SJCRH30 (cell line): ENCODE data around the gene MTAP. TPM values are rescaled to one million over a fixed set of nuclear protein-coding genes. Genes with fewer than 3 reads are reported as not detected.
"Not testable (repeated sequence)": the region's sequence is repeated elsewhere in the genome, so short reads cannot be mapped to it uniquely, and the experiment has no call there.

Experiments used
- DNase-seq, 2 experiments: peaks; one replicate each; pipeline ENCODE4 v3.0.0-alpha.2; 2015 to 2020
- H3K27ac ChIP-seq: fragments of 250-450 bp; sonication (Bioruptor Pico); 2 replicates; pipeline ENCODE4 v1.5.1; 2020; ENCODE audit warnings: mild to moderate bottlenecking, moderate library complexity
- H3K27me3 ChIP-seq: fragments of 250-450 bp; sonication (Bioruptor Pico); 2 replicates; pipeline ENCODE4 v1.5.1; 2020; ENCODE audit warnings: mild to moderate bottlenecking, moderate library complexity
- H3K36me3 ChIP-seq: fragments of 250-450 bp; sonication (Bioruptor Pico); 2 replicates; pipeline ENCODE4 v1.5.1; 2020; ENCODE audit warnings: mild to moderate bottlenecking, moderate library complexity
- H3K4me1 ChIP-seq: fragments of 250-450 bp; sonication (Bioruptor Pico); 2 replicates; pipeline ENCODE4 v1.5.1; 2020; ENCODE audit warnings: mild to moderate bottlenecking, moderate library complexity
- H3K4me3 ChIP-seq: fragments of 250-450 bp; sonication (Bioruptor Pico); 2 replicates; pipeline ENCODE4 v1.5.1; 2020; ENCODE audit warnings: mild to moderate bottlenecking, moderate library complexity
- H3K9me3 ChIP-seq: fragments of 250-450 bp; sonication (Bioruptor Pico); replicated peaks from 2 replicates; pipeline ENCODE4 v1.5.1; 2020; ENCODE audit warnings: mild to moderate bottlenecking, moderate library complexity
- total RNA-seq: library from RNA; depleted of rRNA; stranded (reverse); fragments of >200 nt; shearing (Covaris generic); gene quantifications from 2 replicates; pipeline ENCODE4 v1.2.3, GENCODE V29; 2014

The MTAP gene
- total RNA-seq, 1 experiment from 2014 or later: 53.1 TPM

DNA sequence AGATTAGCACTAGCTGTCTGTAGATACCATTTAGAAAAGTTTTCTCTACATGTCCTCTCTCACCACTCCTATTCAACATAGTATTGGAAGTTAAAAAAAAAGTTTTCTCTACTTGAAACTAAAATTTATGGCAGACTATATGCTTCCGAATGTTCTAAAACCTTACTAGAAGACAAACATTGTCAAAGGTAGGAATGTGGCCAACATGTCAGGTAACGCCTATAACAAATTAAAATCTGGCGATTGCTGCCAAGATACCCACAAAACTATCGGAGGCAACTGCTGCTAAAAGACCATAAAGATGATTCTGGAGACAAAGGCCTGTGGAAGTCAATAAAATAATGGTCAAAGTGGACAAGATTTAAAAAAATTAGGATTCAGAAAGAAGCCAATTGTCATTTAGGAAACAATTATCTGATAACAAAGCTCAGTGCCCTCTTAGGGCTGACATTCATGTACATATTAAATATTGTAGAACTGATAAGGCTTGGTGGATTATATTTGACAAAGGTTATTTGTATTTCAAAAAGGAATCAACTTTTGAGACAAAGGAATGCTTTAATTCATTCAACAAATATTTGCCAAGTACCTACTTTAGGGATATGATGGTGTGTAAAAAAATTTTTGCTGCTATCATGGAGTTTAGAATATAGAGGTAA lies 139.0 kb downstream of the MTAP start:
- Histone ChIP-seq H3K27ac (no peak overlapping the region), H3K36me3 (no peaks in the 10 kb centered on the region; the same call in 1 of the 2 replicates), H3K4me1 (no peaks in the 10 kb centered on the region), H3K9me3 (no peaks in the 10 kb centered on the region), H3K27me3 (no peaks in the 10 kb centered on the region), H3K4me3 (no peak overlapping the region)
- no peak for DNase-seq

DNA sequence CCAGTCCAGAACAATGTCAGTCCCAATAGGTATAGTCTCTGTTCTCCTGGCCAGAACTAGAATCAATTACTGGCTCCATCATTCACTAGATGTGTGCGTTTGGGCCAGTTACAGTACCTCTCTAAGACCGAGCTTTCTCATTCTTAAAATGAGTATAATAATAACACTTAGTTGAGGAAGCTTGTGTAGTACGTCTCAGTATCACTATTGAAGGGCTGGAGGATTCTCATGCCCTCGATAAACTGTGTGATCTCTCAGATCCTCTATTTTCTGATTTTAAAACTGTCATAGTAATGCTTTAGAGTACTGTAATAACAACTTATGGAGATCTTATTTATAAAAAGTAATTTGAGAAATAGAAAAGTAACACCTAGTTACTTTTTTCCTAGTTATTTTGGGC lies 141.0 kb downstream of the MTAP start:
- Histone ChIP-seq H3K4me1 (no peaks in the 10 kb centered on the region), H3K27ac (no peak overlapping the region), H3K36me3 (no peaks in the 10 kb centered on the region), H3K4me3 (no peak overlapping the region), H3K27me3 (no peaks in the 10 kb centered on the region), H3K9me3 (0 out of 2 replicates have a peak, but pooled peaks cover 2% of the 10 kb centered on the region)
- DNase-seq: no peak

DNA sequence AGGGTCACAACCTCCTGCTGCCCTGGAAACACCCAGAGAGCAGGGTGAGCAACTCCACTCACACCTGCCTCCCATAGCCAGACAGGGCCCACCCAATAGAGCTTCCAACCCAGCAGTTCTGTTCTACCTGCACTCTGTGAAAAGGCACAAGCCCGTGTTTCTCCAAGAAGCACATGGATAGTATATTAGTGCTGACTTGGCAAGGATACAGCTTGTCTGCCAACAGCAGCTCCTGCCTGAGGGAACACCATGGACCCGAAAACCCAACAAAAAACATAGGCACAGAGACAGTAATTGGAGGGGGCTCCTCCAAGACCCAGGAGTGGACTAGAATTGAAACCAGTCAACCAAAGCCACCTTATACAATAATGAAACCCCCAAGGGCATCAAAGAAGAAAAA lies 143.2 kb downstream of the MTAP start:
- H3K27ac ChIP-seq: no peak overlapping the region
- H3K4me3 ChIP-seq: no peak overlapping the region
- H3K9me3 ChIP-seq: 0 out of 2 replicates have a peak, but pooled peaks cover 2% of the 10 kb centered on the region
- H3K36me3 ChIP-seq: no peaks in the 10 kb centered on the region
- H3K4me1 ChIP-seq: no peaks in the 10 kb centered on the region
- no peak for DNase-seq
- H3K27me3 ChIP-seq: no peaks in the 10 kb centered on the region

DNA sequence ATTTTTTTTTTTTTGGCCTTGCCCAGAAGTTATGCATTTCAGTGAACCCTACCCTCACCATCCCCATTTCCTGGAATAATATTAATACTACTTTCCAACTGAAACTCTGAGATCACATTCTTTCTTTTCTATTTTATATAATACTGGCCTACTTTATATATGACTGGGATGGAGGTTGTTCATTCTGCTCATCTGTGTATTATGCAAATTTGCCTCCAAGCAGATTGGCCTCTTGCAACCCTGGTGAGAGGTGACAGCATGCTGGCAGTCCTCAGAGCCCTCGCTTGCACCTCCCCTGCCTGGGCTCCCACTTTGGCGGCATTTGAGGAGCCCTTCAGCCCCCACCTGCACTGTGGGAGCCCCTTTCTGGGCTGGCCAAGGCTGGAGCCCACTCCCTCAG lies 156.4 kb downstream of the MTAP start:
- Histone ChIP-seq H3K4me1 (no peaks in the 10 kb centered on the region), H3K27me3 (no peaks in the 10 kb centered on the region), H3K9me3 (no peaks in the 10 kb centered on the region), H3K27ac (no peak overlapping the region), H3K4me3 (no peak overlapping the region), H3K36me3 (no peaks in the 10 kb centered on the region)
- DNase-seq: no peak

DNA sequence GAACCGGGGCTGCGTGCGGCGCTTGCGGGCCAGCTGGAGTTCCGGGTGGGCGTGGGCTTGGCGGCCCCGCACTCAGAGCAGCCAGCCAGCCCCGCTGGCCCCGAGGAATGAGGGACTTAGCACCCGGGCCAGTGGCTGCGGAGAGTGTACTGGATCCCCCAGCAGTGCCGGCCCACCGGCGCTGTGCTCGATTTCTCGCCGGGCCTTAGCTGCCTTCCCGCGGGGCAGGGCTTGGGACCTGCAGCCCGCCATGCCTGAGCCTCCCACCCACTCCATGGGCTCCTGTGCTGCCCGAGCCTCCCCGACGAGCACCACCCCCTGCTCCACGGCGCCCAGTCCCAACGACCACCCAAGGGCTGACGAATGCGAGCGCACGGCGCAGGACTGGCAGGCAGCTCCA lies 156.8 kb downstream of the MTAP start:
- H3K4me1 ChIP-seq, DNase-seq, H3K9me3 ChIP-seq, H3K27ac ChIP-seq, H3K4me3 ChIP-seq, H3K27me3 ChIP-seq, H3K36me3 ChIP-seq: not testable (repeated sequence)

DNA sequence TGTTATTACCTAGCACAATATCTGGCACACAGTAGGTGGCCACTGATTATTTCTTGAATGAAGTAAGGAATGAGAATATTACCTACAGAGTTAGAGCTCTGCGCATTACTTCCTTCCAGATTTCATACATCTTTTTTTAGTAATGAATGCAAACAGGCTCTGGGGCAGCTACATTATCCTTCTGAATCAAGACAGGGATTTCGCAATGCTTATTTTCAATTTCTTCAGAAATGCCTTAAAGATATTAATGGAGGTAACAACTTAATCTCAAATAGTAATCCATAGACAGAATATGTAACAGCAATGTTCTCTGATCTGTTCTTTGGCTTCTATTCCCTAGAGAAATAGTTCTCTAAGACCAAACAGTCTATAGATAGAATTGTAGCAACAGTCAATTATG lies 159.1 kb downstream of the MTAP start:
- Histone ChIP-seq H3K4me1 (no peaks in the 10 kb centered on the region), H3K36me3 (no peaks in the 10 kb centered on the region), H3K27ac (no peak overlapping the region), H3K4me3 (no peak overlapping the region), H3K27me3 (no peaks in the 10 kb centered on the region), H3K9me3 (no peaks in the 10 kb centered on the region)
- no peak for DNase-seq

DNA sequence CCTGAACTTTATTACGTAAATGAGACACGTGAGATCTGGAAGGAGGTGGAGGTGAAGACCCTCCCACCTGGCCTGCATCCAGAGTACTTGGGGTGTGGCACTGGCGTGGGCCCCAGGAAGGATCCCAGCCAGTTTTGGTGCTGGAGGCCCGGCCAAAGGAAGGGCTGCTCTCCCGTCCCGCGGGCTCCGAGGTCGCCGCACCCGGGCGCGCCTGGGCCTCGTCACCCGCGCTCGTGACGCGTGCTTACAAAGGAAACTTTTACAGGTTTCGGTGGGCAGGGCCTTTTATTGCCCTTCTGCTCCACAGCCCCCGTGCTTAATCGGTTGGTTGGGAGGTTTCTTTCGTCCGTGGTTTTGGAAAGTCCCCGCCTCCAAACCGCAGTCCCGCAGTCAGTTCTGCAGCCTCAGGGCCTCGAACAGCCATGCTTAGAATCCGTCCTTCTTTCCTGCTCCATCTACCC lies 162.5 kb downstream of the MTAP start:
- H3K36me3 ChIP-seq: peaks cover 32% of the 10 kb centered on the region
- no peaks in the 10 kb centered on the region for H3K27me3 ChIP-seq
- H3K27ac ChIP-seq: no peak overlapping the region
- H3K4me3 ChIP-seq: no peak overlapping the region
- DNase-seq: no peak
- H3K9me3 ChIP-seq: no peaks in the 10 kb centered on the region; the same call in 1 of the 2 replicates
- no peaks in the 10 kb centered on the region for H3K4me1 ChIP-seq

DNA sequence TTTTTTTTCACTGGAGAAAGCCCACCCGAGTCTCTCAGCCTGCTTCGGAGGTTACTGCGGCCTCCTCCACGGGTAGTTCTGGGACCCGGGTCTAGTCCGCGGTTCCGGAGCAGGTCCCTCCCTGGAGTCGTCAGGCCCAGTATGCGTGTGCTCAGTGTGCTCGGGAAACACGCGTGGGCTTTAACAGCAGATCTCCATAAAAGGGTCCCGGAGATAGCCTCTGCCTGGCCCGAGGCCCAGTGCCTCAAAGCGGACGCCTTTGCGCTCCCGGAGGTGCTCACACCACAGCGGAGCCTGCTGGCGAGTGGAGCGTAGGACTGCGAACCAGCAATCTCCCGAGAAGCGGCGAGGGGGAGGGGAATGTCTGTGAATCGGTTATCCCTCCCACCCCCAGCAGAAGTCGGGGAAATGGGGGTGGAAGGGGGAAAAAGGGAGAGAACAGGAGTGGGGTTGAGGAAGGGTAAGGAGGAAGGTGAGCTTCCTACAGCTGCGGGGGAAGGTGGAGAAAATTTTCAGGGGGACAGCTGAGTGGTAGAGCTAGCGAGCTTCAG lies 163.0 kb downstream of the MTAP start:
- Histone ChIP-seq H3K27me3 (no peaks in the 10 kb centered on the region), H3K4me1 (no peaks in the 10 kb centered on the region)
- DNase-seq: no peak

DNA sequence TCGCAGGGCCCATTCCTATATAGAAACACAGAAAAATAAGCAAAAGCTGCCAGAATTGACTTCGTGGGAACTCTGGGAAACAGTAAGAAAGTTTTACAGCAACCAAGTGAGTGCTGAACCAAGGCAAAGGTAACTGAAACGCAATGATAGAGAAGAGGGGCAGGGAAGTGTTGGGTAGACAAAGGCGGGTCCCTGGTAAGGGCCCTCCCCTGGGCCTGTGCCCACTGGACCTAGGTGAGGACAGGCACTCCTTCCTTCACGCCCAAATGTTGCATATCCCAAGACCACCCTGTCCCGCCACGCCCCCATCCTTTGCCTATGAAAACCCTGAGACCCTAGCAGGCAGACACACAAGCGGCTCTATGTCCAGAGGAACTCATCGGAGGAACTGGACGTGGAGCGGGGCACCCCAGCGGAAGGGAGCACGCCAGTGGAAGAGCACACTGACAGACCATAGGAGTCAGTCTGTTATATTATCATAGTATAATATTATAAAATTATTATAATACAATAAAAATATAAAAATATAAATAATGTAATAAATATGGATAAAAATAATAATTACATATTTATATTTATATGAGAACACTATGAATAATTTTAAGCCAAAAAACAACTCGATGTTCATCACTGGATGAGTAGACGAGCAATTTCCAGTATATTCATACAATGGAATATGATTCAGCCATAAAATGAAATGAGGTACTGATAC lies 163.9 kb downstream of the MTAP start:
- Histone ChIP-seq H3K27ac (no peak overlapping the region), H3K9me3 (no peaks in the 10 kb centered on the region; the same call in 1 of the 2 replicates), H3K36me3 (peaks cover 44% of the 10 kb centered on the region), H3K27me3 (no peaks in the 10 kb centered on the region), H3K4me3 (no peak overlapping the region), H3K4me1 (no peaks in the 10 kb centered on the region)
- DNase-seq: no peak

More for the DNA sequence above, 163.0 kb downstream of the MTAP start:
- no peak overlapping the region for H3K27ac ChIP-seq
- H3K9me3 ChIP-seq: no peaks in the 10 kb centered on the region; the same call in 1 of the 2 replicates
- H3K4me3 ChIP-seq: no peak overlapping the region
- peaks cover 38% of the 10 kb centered on the region for H3K36me3 ChIP-seq

DNA sequence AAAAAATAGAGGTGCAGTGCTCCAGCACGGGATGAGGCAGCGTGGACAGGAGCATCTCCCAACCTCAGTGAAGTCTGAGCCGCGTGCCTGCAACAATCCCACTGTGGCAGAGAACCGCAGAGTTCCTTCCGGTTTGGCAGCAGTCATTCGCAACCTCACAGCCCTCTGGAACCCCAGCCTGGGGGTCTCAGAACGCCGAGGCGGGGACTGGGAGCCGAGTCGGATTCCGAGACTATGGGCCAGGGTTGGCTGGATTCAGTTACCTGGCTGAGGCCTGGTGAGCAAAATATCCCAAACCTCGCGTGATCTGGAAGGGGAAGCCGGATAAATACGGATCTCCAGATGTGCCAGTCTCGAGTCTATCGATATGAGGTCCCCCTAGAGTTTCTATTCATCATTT lies 164.7 kb downstream of the MTAP start:
- Histone ChIP-seq H3K4me3 (no peak overlapping the region), H3K36me3 (peaks cover 48% of the 10 kb centered on the region), H3K27me3 (no peaks in the 10 kb centered on the region), H3K9me3 (no peaks in the 10 kb centered on the region; the same call in 1 of the 2 replicates), H3K27ac (no peak overlapping the region), H3K4me1 (peaks cover under 1% of the 10 kb centered on the region; the same call in 1 of the 2 replicates)
- no peak for DNase-seq

DNA sequence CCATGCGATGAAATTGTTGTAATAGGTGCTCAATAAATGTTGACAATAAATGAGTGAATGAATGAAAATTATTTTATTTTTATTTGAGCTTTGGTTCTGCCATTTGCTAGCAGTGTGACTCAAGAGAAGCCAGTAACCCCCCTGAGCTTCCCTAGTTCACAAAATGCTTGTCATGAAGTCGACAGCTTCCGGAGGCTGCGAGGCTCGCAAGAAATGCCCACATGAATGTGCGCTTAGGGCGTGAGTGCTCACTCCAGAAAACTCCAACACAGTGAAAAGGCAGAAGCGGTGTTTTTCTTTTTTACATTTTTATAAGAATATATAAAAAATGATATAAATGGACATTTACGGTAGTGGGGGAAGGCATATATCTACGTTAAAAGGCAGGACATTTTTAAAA lies 165.3 kb downstream of the MTAP start:
- H3K36me3 ChIP-seq: peaks cover 52% of the 10 kb centered on the region
- no peak overlapping the region for H3K4me3 ChIP-seq
- H3K9me3 ChIP-seq: no peaks in the 10 kb centered on the region; the same call in 1 of the 2 replicates
- peaks cover 5% of the 10 kb centered on the region for H3K4me1 ChIP-seq
- no peak overlapping the region for H3K27ac ChIP-seq
- DNase-seq: no peak
- no peaks in the 10 kb centered on the region for H3K27me3 ChIP-seq

DNA sequence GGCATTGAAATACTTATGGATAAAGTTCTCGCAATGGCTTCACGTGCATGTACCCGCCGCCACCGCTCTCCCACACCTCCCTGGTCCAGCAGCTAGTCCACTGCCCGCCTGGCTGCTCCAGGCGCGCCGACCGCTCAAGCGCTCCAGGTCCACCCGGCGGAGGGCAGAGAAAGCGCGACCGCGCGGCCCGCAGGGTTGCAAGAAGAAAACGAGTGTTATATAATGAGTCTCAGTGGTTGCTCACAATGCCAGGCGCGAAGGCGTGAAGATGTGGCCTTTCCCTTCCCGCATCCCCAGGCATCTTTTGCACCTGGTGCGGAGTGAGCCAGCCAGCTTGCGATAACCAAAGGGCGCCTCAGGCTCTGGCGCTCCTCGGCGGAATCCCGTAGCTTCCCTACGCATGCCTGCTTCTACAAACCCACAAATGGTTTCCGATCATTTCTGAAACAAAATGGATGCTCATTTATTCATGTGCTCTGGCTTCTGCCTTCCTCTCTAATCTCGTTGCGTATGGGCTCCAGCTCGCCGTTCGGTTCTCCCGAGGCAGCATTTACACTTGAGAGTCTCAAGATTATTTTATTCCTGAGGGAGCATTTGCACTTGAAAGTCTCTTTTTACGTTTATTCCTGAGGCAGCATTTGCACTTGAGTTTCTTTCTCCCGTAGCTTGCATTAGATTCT lies 166.0 kb downstream of the MTAP start:
- Histone ChIP-seq H3K27ac (no peak overlapping the region), H3K4me1 (peaks cover 9% of the 10 kb centered on the region), H3K36me3 (peaks cover 52% of the 10 kb centered on the region), H3K9me3 (no peaks in the 10 kb centered on the region; the same call in 1 of the 2 replicates), H3K4me3 (no peak overlapping the region), H3K27me3 (no peaks in the 10 kb centered on the region)
- no peak for DNase-seq

DNA sequence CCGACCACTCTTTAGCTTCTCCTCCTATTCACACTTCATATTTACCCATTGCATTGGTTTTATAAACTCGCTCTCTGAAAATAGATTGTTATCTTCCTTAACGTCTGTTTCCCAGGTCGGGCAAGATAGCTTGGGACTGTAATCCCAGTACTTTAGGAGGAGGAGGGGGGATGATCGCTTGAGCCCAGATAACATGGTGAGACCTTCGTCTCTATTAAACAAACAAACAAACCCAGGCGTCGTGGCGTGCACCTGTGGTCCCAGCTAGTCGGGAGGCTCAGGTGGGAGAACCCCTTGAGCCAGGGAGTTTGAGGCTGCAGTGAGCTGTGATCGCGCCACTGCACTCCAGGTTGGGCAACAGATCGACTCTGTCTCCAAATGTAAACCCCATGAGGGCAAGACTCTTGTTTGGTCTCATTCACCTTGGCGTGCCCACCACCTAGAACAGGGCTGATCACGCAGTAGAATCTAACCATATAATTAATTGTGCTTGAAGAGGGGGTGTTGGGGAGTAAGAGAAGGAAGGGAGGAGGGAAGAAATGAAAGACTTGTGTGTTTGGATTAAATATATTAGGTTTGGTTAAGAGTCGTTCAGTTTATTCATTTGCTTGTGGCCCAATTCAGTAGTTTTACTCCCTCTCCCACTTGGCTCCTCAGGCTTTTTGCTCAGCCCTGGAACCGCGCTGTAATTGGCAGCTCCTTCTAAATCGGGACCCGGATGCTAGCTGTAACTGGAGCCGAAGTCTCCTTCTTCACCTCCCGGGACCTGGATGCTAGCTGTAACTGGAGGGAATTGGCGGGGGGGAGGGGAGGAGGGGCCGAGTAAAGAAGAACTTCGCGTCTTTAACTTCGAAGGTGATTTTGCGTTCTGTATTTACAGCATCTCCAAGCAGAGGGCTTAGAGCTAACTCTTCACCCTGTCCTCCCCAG lies 166.8 kb downstream of the MTAP start:
- Histone ChIP-seq H3K9me3 (no peaks in the 10 kb centered on the region; the same call in 1 of the 2 replicates), H3K4me1 (peaks cover 9% of the 10 kb centered on the region), H3K4me3 (no peak overlapping the region), H3K36me3 (peaks cover 52% of the 10 kb centered on the region), H3K27me3 (no peaks in the 10 kb centered on the region), H3K27ac (no peak overlapping the region)
- no peak for DNase-seq
